Astrocyte (in vitro differentiated cells and primary cell): Measurements from ENCODE around the gene EML3. TPM values are rescaled to one million over a fixed set of nuclear protein-coding genes. Genes with fewer than 3 reads are reported as not detected.

Experiments used
- DNase-seq: peaks from one replicate; pipeline ENCODE4 v3.0.0-alpha.2; 2010; ENCODE audit warnings: low read depth
- FAIRE-seq: peaks from 2 replicates; lab custom pipeline; 2011; peaks lifted over from hg19 to GRCh38; lab: Jason Lieb, UNC
- H2AFZ ChIP-seq: 2 replicates; pipeline ENCODE4 v1.6.0; 2012; ENCODE audit warnings: low read depth, low read length, inconsistent platforms
- H3K27ac ChIP-seq: 2 replicates; pipeline ENCODE4 v1.5.1; 2011; ENCODE audit warnings: low read depth, low read length, inconsistent platforms
- H3K27me3 ChIP-seq: 2 replicates; pipeline ENCODE4 v1.6.0; 2011; ENCODE audit warnings: low read length, inconsistent platforms; ENCODE audit not compliant: insufficient read depth
- H3K36me3 ChIP-seq: 2 replicates; pipeline ENCODE4 v1.5.1; 2011; ENCODE audit warnings: low read length, inconsistent platforms; ENCODE audit not compliant: insufficient read depth
- H3K4me1 ChIP-seq: 2 replicates; pipeline ENCODE4 v1.5.1; 2011; ENCODE audit warnings: low read length, inconsistent platforms; ENCODE audit not compliant: insufficient read depth
- H3K4me2 ChIP-seq: 2 replicates; pipeline ENCODE4 v1.6.0; 2012; ENCODE audit warnings: low read length, inconsistent platforms
- H3K4me3 ChIP-seq: 2 replicates; pipeline ENCODE4 v1.5.1; 2011; ENCODE audit warnings: low read depth, mild to moderate bottlenecking, low read length, inconsistent platforms; ENCODE audit not compliant: insufficient read depth
- H3K79me2 ChIP-seq: 2 replicates; pipeline ENCODE4 v1.6.0; 2012; ENCODE audit warnings: mild to moderate bottlenecking, low read length, inconsistent platforms; ENCODE audit not compliant: insufficient read depth
- H3K9ac ChIP-seq: 2 replicates; pipeline ENCODE4 v1.6.0; 2012; ENCODE audit warnings: mild to moderate bottlenecking, low read length, inconsistent platforms
- H3K9me3 ChIP-seq: 2 replicates; pipeline ENCODE4 v1.5.1; 2012; ENCODE audit warnings: low read depth, mild to moderate bottlenecking, low read length, inconsistent platforms; ENCODE audit not compliant: insufficient read depth
- H4K20me1 ChIP-seq: 2 replicates; pipeline ENCODE4 v1.6.0; 2012; ENCODE audit warnings: low read length, inconsistent platforms; ENCODE audit not compliant: insufficient read depth
- H3K27ac Mint-ChIP-seq: one replicate; pipeline ENCODE4 v1.8.0; 2021; ENCODE audit warnings: mild to moderate bottlenecking, mixed read lengths; ENCODE audit not compliant: unreplicated experiment
- H3K27me3 Mint-ChIP-seq: one replicate; pipeline ENCODE4 v1.8.0; 2021; ENCODE audit warnings: low read depth, mixed read lengths; ENCODE audit not compliant: unreplicated experiment
- H3K36me3 Mint-ChIP-seq: one replicate; pipeline ENCODE4 v1.8.0; 2021; ENCODE audit warnings: low read depth, mixed read lengths; ENCODE audit not compliant: unreplicated experiment
- H3K4me1 Mint-ChIP-seq: one replicate; pipeline ENCODE4 v1.8.0; 2021; ENCODE audit warnings: low read depth, mixed read lengths; ENCODE audit not compliant: unreplicated experiment
- H3K4me3 Mint-ChIP-seq: one replicate; pipeline ENCODE4 v1.8.0; 2021; ENCODE audit warnings: mild to moderate bottlenecking, moderate library complexity, mixed read lengths; ENCODE audit not compliant: unreplicated experiment
- H3K9me3 Mint-ChIP-seq: one replicate; pipeline ENCODE4 v1.8.0; 2021; ENCODE audit warnings: mild to moderate bottlenecking, mixed read lengths; ENCODE audit not compliant: unreplicated experiment
- CTCF ChIP-seq: IDR thresholded peaks from 2 replicates; pipeline ENCODE4 v1.5.1; 2011; ENCODE audit warnings: low read depth, mild to moderate bottlenecking, inconsistent platforms, low read length, moderate library complexity; ENCODE audit not compliant: insufficient read depth
- EZH2 ChIP-seq: IDR thresholded peaks from 2 replicates; pipeline ENCODE4 v1.6.1; 2012; ENCODE audit warnings: mild to moderate bottlenecking, low read length, inconsistent platforms; ENCODE audit not compliant: insufficient read depth
- total RNA-seq: library from RNA; stranded (reverse); gene quantifications from 2 replicates; pipeline ENCODE4 v1.2.1, GENCODE V29; 2021

The EML3 gene
- total RNA-seq, 1 donor from 2014 or later, result 25.5 TPM

- no peak overlapping the region for H2AFZ ChIP-seq
- no peak overlapping the region for H3K9ac ChIP-seq
- peaks cover 30% of the 10 kb centered on the region for H3K36me3 Mint-ChIP-seq
- H3K9me3 Mint-ChIP-seq, result no peaks in the 10 kb centered on the region
- H3K27ac Mint-ChIP-seq, result no peak overlapping the region
- DNase-seq, result no peak
- TF ChIP-seq EZH2 (no peak), CTCF (no peak)
- H3K4me1 Mint-ChIP-seq, result peaks cover 6% of the 10 kb centered on the region
- no peak overlapping the region for H3K27ac ChIP-seq
- H3K4me2 ChIP-seq, result no peak overlapping the region
- peaks cover 11% of the 10 kb centered on the region for H3K4me1 ChIP-seq
- H3K4me3 ChIP-seq, result no peak overlapping the region
- FAIRE-seq, result no peak
- peaks cover 14% of the 10 kb centered on the region for H3K79me2 ChIP-seq
- H3K27me3 ChIP-seq, result no peaks in the 10 kb centered on the region
- H4K20me1 ChIP-seq, result peaks cover 13% of the 10 kb centered on the region
- no peaks in the 10 kb centered on the region for H3K9me3 ChIP-seq
- peaks cover 6% of the 10 kb centered on the region for H3K27me3 Mint-ChIP-seq
- H3K4me3 Mint-ChIP-seq, result no peak overlapping the region
- H3K36me3 ChIP-seq, result peaks cover 8% of the 10 kb centered on the region
These were observed 6.7 kb downstream of the EML3 start for GRCh38 chr11:62605902-62606301.

- H3K9ac ChIP-seq, result no peak overlapping the region
- FAIRE-seq (no peak), DNase-seq (no peak)
- Mint-ChIP-seq H3K4me3 (peak overlapping the region; percentile 14), H3K4me1 (peaks cover 5% of the 10 kb centered on the region), H3K27me3 (peaks cover 6% of the 10 kb centered on the region), H3K36me3 (peaks cover 33% of the 10 kb centered on the region), H3K9me3 (no peaks in the 10 kb centered on the region), H3K27ac (no peak overlapping the region)
- peaks cover 16% of the 10 kb centered on the region for H4K20me1 ChIP-seq
- no peak overlapping the region for H3K4me2 ChIP-seq
- H3K4me1 ChIP-seq, result peaks cover 11% of the 10 kb centered on the region
- H3K27ac ChIP-seq, result no peak overlapping the region
- H3K79me2 ChIP-seq, result peaks cover 14% of the 10 kb centered on the region
- no peak overlapping the region for H2AFZ ChIP-seq
- TF ChIP-seq CTCF (no peak), EZH2 (no peak)
- H3K9me3 ChIP-seq, result no peaks in the 10 kb centered on the region
- H3K4me3 ChIP-seq, result no peak overlapping the region
- no peaks in the 10 kb centered on the region for H3K27me3 ChIP-seq
- H3K36me3 ChIP-seq, result peaks cover 8% of the 10 kb centered on the region
These were observed 7.1 kb downstream of the EML3 start for GRCh38 chr11:62605467-62605866.

GRCh38 chr11:62604460-62605120 lies 8.0 kb downstream of the EML3 start:
- Histone ChIP-seq H3K4me3 (no peak overlapping the region), H3K9me3 (no peaks in the 10 kb centered on the region), H4K20me1 (peaks cover 24% of the 10 kb centered on the region), H2AFZ (no peak overlapping the region), H3K4me2 (no peak overlapping the region), H3K27ac (no peak overlapping the region), H3K36me3 (peaks cover 12% of the 10 kb centered on the region), H3K79me2 (peaks cover 19% of the 10 kb centered on the region), H3K4me1 (peaks cover 17% of the 10 kb centered on the region), H3K9ac (no peak overlapping the region), H3K27me3 (no peaks in the 10 kb centered on the region)
- H3K27ac Mint-ChIP-seq, result peak overlapping the region; percentile 34
- H3K9me3 Mint-ChIP-seq, result no peaks in the 10 kb centered on the region
- FAIRE-seq (no peak), DNase-seq (no peak)
- no peak for TF ChIP-seq EZH2
- TF ChIP-seq CTCF, result no peak
- H3K4me3 Mint-ChIP-seq, result no peak overlapping the region
- H3K4me1 Mint-ChIP-seq, result peaks cover 7% of the 10 kb centered on the region
- H3K27me3 Mint-ChIP-seq, result peaks cover 6% of the 10 kb centered on the region
- H3K36me3 Mint-ChIP-seq, result peaks cover 39% of the 10 kb centered on the region
